ENCODE data around the gene SRR.

Gene SRR

GRCh38 chr17:2371183-2372130 lies 67.7 kb downstream of the SRR start:
- ATAC-seq (replicated peaks; ENCODE audit: extremely low read depth, poor library complexity, severe bottlenecking) (no peak), DNase-seq (ENCODE audit: low spot score in 2 of 2) (no peak)
- Mint-ChIP-seq H3K36me3 (ENCODE audit: insufficient read depth) (peaks cover 7% of the 10 kb centered on the region), H3K4me1 (no peaks in the 10 kb centered on the region), H3K9me3 (no peaks in the 10 kb centered on the region), H3K27ac (ENCODE audit: low read depth) (no peak overlapping the region), H3K4me3 (no peak overlapping the region), H3K27me3 (no peaks in the 10 kb centered on the region)

- ATAC-seq (replicated peaks; ENCODE audit: extremely low read depth, poor library complexity, severe bottlenecking) (no peak), DNase-seq (ENCODE audit: low spot score in 2 of 2) (no peak)
- Mint-ChIP-seq H3K27me3 (no peaks in the 10 kb centered on the region), H3K36me3 (ENCODE audit: insufficient read depth) (peaks cover 9% of the 10 kb centered on the region), H3K9me3 (no peaks in the 10 kb centered on the region), H3K27ac (ENCODE audit: low read depth) (no peak overlapping the region), H3K4me3 (no peak overlapping the region), H3K4me1 (no peaks in the 10 kb centered on the region)
These were observed 68.4 kb downstream of the SRR start for GRCh38 chr17:2372180-2372579.

- Mint-ChIP-seq H3K27me3 (no peaks in the 10 kb centered on the region), H3K4me3 (no peak overlapping the region), H3K4me1 (no peaks in the 10 kb centered on the region), H3K27ac (ENCODE audit: low read depth) (no peak overlapping the region), H3K9me3 (no peaks in the 10 kb centered on the region), H3K36me3 (ENCODE audit: insufficient read depth) (peaks cover 9% of the 10 kb centered on the region)
- ATAC-seq (replicated peaks; ENCODE audit: extremely low read depth, poor library complexity, severe bottlenecking) (no peak), DNase-seq (ENCODE audit: low spot score in 2 of 2) (no peak)
These were observed 68.9 kb downstream of the SRR start for GRCh38 chr17:2372681-2373080.

DNA sequence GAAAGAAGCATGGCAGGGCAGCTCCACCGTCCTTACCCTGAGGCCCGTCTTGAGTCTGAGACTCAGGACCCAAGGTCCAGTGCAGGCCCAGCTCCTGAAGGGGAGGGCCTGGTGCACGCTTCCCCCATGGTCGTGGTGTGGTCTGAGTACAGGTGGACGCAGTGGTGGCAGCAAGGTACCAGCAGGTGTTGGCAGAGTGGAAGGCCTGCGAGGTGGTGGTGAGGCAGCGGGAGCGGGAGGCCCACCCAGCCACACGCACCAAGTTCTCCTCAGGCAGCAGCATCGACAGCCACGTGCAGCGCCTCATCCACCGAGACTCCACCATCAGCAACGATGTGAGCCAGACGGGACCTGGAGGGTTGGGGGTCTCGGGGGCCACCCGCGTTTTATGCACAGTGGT lies 69.4 kb downstream of the SRR start:
- Mint-ChIP-seq H3K4me1 (no peaks in the 10 kb centered on the region), H3K4me3 (no peak overlapping the region), H3K9me3 (no peaks in the 10 kb centered on the region), H3K27me3 (no peaks in the 10 kb centered on the region), H3K36me3 (ENCODE audit: insufficient read depth) (peaks cover 10% of the 10 kb centered on the region), H3K27ac (ENCODE audit: low read depth) (no peak overlapping the region)
- DNase-seq (ENCODE audit: low spot score in 2 of 2), result no peak
- ATAC-seq (replicated peaks; ENCODE audit: extremely low read depth, poor library complexity, severe bottlenecking), result no peak

Data from central memory CD8-positive, alpha-beta T cell (primary cell).